Vagina (tissue), 2 donors: ENCODE data around the gene MAPK8IP1.

Experiments used
- POLR2A ChIP-seq, 2 donors: fragments of 450-650 bp; IDR thresholded peaks; one replicate each; pipeline ENCODE4 v1.6.1; 2017; ENCODE audit warnings: antibody characterized with exemption in 2 of 2, mild to moderate bottlenecking in 2 of 2, moderate library complexity in 2 of 2
- POLR2AphosphoS5 ChIP-seq, 2 donors: sonication (generic); formaldehyde crosslinking; IDR thresholded peaks; one replicate each; pipeline ENCODE4 v1.9.0; 2017; ENCODE audit warnings: antibody characterized with exemption in 2 of 2, mild to moderate bottlenecking in 2 of 2, low read depth in 1 of 2; ENCODE audit not compliant: insufficient read depth in 1 of 2
- TF ChIP-seq, protein P1 (sequence below), 3 experiments: fragments of 450-650 bp in 2 of 3; fragments of 200-600 bp in 1 of 3; sonication (generic) in 1 of 3; IDR thresholded peaks; one replicate each; pipeline ENCODE4 v1.5.1; 2017 to 2019; ENCODE audit warnings: antibody characterized with exemption in 3 of 3, mild to moderate bottlenecking in 2 of 3, moderate library complexity in 2 of 3

GRCh38 chr11:45843158-45843924, 42.1 kb upstream of the MAPK8IP1 start:
- TF ChIP-seq, protein P1, sequence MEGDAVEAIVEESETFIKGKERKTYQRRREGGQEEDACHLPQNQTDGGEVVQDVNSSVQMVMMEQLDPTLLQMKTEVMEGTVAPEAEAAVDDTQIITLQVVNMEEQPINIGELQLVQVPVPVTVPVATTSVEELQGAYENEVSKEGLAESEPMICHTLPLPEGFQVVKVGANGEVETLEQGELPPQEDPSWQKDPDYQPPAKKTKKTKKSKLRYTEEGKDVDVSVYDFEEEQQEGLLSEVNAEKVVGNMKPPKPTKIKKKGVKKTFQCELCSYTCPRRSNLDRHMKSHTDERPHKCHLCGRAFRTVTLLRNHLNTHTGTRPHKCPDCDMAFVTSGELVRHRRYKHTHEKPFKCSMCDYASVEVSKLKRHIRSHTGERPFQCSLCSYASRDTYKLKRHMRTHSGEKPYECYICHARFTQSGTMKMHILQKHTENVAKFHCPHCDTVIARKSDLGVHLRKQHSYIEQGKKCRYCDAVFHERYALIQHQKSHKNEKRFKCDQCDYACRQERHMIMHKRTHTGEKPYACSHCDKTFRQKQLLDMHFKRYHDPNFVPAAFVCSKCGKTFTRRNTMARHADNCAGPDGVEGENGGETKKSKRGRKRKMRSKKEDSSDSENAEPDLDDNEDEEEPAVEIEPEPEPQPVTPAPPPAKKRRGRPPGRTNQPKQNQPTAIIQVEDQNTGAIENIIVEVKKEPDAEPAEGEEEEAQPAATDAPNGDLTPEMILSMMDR (IDR thresholded peaks at IDR 0.05): peak; percentile 83 to 92 (median 85)
- TF ChIP-seq POLR2A (IDR thresholded peaks at IDR 0.05) (no peak), POLR2AphosphoS5 (IDR thresholded peaks at IDR 0.05; ENCODE audit: insufficient read depth in 1 of 2, low read depth in 1 of 2) (peak in 1 of 2 donors; percentile 73)
